GM19238 (cell line): Measurements from ENCODE around the gene AGT.
"Not testable (repeated sequence)": the region's sequence is repeated elsewhere in the genome, so short reads cannot be mapped to it uniquely, and the experiment has no call there.

Experiments used
- DNase-seq: peaks from one replicate; pipeline ENCODE4 v3.0.0; 2011; ENCODE audit warnings: low spot score; ENCODE audit not compliant: insufficient read length

Gene AGT

GRCh38 chr1:230707732-230708630 lies 5.9 kb downstream of the AGT start:
- DNase-seq, result no peak

DNA sequence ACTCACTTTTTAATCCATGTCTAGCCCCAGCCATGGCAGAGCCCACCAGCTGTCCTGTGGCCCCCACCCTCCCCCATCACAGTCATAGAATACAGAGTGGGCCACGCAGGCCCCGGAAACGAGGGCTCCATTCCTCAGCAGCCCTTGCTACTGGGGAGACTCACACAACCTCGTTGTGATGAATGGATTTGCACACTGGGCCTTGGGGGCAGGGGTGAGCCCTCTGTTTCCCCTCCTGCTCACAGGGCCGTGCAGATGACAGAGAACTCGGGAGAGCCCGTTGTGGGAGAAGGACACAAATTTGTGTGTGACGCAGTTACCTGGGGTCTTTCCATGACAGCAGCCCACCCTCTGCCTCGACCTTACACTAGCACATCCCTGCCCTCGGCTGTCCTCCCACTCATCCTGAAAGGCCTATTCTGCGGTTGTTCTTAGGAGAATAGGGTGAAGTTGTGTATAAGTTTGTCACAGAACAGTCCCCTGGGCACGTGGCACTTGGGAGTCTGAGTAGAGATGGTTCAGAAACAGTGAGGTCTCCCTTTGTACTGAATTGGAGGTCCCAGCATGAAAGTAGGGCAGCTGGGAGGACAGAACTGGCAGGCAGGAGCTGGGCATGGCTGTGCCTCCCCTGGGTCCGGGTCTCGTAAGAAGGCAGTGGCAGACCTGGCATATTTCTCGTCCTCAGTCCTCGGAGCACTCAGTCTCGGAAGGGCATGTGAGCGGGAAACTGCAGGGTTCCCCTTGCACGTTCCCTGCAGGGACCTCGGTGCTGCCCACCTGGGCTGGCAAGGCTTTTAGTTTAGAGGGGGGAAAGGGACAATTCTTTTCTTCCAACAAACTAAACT lies 6.8 kb downstream of the AGT start:
- no peak for DNase-seq

DNA sequence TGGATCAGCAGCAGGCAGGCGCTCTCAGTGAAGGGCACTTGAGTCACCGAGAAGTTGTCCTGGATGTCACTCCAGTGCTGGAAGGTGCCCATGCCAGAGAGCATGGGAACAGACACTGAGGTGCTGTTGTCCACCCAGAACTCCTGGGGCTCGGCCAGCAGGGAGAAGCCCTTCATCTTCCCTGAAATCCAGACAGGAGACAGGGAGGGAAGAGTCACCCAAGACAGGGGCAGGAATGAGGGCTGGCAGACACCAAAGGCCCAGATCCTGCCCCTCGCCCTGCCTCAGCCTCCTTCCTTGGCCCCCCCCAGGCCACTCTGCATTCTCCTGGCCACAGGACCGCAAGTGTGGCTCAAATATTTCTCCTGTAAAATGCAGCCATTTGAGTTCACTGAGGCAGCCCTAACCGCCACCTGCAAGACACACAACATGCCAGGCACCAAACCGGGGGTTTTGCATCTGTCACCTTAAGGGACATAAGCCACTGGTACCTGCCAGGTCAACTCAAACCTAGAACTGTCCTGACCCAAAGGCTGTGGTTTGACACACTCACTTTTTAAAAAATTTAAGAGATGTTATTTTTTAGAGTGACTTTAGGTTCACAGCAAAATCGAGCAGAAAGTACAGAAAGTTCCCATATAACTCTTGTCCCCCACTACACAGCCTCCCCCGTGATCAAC lies 7.8 kb downstream of the AGT start:
- no peak for DNase-seq

GRCh38 chr1:230705289-230706019 lies 8.5 kb downstream of the AGT start:
- no peak for DNase-seq

- no peak for DNase-seq
These were observed 9.1 kb downstream of the AGT start for GRCh38 chr1:230704830-230705229.

- DNase-seq, result no peak
These were observed 10.1 kb downstream of the AGT start for GRCh38 chr1:230703679-230704385.

DNA sequence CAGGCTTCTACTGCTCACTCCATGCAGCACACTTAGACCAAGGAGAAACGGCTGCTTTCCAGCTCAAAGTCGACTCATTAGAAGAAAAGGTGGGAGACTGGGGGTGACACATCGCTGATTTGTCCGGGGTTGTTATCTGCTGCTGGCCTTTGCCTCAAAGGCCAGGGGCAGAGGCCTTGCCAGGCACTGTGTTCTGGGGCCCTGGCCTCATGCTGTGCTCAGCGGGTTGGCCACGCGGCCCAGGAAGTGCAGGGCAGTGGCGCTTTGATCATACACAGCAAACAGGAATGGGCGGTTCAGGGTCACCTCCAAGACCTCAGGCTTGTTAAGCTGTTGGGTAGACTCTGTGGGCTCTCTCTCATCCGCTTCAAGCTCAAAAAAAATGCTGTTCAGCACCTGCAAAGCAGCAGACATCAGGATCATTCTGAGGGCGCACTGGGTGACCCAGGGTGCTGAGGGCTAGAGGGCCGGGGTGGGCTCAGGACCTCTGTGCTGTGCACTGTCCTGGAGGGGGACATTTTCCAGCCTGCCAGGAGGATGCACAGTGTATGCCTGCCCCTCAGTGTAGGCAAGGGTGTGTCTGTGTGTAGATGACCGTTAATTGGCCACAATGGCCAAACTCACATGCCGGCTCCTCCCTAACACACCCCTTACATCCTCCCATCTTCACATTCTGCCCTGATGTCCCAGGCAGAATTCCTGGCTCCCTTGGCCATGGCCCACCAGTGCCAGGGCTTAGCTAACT lies 10.8 kb downstream of the AGT start:
- DNase-seq, result no peak

GRCh38 chr1:230701895-230702768 lies 11.8 kb downstream of the AGT start:
- DNase-seq, result no peak

DNA sequence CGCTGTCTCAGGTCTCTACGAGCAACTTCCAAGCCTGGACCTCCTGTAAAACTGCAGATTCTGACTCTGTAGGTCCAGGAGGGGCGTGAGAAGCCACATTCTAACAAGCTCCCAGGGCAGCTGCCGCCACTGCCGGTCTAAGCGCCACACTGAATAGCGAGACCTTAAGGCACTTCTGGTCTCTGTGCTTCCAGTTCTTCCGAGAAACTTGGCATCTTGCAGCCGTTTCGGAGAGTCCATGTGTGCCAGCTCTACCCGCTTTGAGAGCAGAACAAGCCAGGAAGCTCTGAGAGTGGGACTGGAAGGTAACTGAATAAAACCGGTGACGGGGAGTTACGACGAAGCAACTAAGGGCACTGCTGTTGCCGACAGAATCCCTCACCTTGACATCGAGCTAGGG lies 12.5 kb downstream of the AGT start:
- no peak for DNase-seq

GRCh38 chr1:230700132-230700531 lies 13.8 kb downstream of the AGT start:
- DNase-seq, result no peak

DNA sequence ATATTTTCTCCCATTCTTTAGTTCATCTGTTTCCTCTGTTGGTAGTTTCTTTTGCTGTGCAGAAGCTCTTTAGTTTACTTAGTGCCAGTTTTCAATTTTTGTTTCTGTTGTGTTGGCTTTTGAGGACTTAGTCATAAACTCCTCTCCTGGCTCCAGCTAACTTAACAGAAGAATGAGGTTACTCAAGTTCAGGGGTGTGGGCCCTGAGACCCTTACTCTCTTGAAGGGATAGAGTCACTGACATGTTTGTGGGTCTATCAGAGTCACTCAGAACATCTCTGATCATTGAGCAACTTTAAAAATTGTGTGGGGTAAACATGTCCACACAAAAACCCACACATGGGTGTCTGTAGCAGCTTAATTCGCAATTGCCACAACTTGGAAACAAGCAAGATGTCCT lies 14.2 kb downstream of the AGT start:
- no peak for DNase-seq

DNA sequence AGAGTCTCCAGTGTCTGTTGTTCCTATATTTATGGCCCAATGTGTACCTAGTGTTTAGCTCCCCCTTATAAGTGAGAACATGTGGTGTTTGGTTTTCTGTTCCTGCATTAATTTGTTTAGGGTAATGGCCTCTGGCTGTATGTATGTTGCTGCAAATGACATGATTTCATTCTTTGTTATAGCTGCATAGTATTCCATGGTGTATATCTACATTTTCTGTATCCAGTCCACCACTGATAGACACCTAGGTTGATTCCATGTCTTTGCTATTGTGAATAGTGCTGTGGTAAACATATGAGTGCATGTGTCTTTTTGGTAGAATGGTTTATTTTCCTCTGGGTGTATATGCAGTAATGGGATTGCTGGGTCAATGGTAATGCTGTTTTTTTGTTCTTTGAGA lies 15.0 kb downstream of the AGT start:
- DNase-seq, result not testable (repeated sequence)

- no peak for DNase-seq
These were observed 15.8 kb downstream of the AGT start for GRCh38 chr1:230698130-230698529.

GRCh38 chr1:230696722-230697437 lies 17.0 kb downstream of the AGT start:
- no peak for DNase-seq

DNA sequence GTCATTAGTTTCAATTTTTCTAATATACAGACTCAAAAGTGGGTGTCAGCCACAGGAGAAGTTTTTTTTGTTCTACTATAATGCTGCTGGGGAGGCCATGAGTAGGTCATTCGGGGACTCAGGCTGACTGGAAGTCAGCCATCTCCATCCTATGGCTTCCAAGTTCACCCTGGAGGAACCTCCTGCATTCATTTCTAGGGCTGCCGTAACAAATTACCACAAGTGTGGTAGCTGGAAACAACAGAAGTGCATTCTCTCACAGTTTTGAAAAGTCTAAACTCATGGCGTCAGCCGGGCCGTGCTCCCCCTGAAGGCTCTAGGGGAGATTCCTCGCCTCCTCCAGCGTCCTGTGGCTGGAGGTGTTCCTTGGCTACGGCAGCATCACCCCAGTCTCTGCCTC lies 17.7 kb downstream of the AGT start:
- no peak for DNase-seq

DNA sequence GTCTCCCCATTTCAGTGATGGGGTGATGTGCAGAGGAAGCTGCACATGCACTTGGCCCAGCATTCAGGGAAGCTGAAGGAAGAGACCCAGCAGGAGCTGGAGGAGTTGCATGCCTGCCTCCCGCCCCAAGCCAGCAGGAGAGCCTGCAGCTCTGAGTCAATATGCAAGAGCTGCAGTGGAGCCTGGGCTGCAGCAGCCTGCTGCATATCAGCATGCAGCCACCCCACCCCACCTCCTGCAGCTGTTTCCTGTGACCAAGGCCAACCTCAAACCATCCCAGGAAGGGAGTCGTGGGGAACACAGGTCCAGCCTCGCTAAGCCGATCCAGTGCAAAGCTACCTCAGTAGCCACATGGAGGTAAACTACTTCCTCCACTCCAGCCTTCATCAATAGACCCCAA lies 18.9 kb downstream of the AGT start:
- DNase-seq, result no peak

DNA sequence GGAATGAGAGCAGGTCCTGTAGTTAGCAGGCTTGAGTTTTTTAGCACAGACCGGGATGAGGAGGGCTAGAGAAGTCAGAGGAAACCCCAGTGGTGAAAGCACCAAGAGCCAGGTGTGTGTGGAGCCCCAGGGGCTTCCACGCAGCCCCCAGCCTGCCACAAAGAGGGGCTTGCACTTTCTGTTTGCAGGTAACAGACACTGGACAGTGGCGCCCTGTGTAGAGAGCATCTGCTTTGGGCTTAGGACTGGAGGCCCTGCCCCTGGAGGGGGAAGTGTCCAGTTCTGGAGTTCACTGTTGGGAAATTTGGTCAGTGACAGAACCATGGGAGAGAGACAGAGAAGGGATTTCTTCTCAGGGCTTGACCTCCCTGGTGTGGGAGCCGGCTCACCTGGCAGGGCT lies 19.5 kb downstream of the AGT start:
- DNase-seq, result no peak

DNA sequence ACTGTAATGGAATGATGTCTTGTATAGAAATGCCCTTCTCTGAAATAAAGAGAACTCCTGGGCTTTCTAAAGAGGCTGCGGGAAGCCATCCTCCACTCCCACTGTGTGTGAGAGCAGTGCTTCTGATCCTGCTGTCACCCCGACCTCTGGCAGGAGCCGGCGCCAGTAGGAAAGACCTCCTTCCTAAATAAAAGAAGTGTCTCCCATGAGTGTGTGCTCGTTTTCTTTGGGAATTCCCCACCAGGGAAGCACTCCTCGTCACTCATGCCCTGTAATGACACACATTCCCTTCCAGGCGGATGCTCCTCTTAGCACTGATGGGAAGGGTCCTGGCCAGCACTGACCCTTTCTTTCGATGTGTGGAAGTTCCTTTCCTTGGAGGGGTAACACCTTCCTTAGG lies 20.1 kb downstream of the AGT start:
- DNase-seq, result no peak
